MM.1S (cell line): ENCODE measurements around the gene BEAN1.

ENCODE experiments used
- DNase-seq: peaks from one replicate; pipeline ENCODE4 v3.0.0-alpha.2; 2015
- H2AFZ ChIP-seq: fragments of 300-600 bp; sonication (generic); 2 replicates; pipeline ENCODE4 v1.6.0; 2016; ENCODE audit warnings: antibody characterized with exemption, low read length
- H3F3A ChIP-seq: fragments of 300-600 bp; sonication (generic); 2 replicates; pipeline ENCODE4 v1.6.1; 2016; ENCODE audit warnings: mild to moderate bottlenecking, antibody characterized with exemption, low read length, moderate library complexity, mixed read lengths; ENCODE audit not compliant: insufficient read depth
- H3K27ac ChIP-seq: fragments of 300-600 bp; sonication (generic); 2 replicates; pipeline ENCODE4 v1.5.1; 2016; ENCODE audit warnings: mild to moderate bottlenecking, low read length
- H3K27me3 ChIP-seq: fragments of 300-600 bp; sonication (generic); replicated peaks from 2 replicates; pipeline ENCODE4 v1.6.0; 2016; ENCODE audit warnings: low read length; ENCODE audit not compliant: insufficient read depth
- H3K36me3 ChIP-seq: fragments of 300-600 bp; sonication (generic); replicated peaks from 2 replicates; pipeline ENCODE4 v1.6.1; 2016; ENCODE audit warnings: mild to moderate bottlenecking, low read length, mixed read lengths; ENCODE audit not compliant: insufficient read depth
- H3K4me1 ChIP-seq: fragments of 300-600 bp; sonication (generic); 2 replicates; pipeline ENCODE4 v1.6.1; 2016; ENCODE audit warnings: low read length, mixed read lengths
- H3K4me2 ChIP-seq: fragments of 300-600 bp; sonication (generic); 2 replicates; pipeline ENCODE4 v1.6.0; 2016; ENCODE audit warnings: low read depth, low read length
- H3K4me3 ChIP-seq: fragments of 300-600 bp; sonication (generic); 2 replicates; pipeline ENCODE4 v1.5.1; 2016; ENCODE audit warnings: low read length, mixed read lengths
- H3K79me2 ChIP-seq: fragments of 300-600 bp; sonication (generic); 2 replicates; pipeline ENCODE4 v1.6.1; 2016; ENCODE audit warnings: mixed run types, low read length, mixed read lengths
- H3K9ac ChIP-seq: fragments of 300-600 bp; sonication (generic); 2 replicates; pipeline ENCODE4 v1.6.1; 2016; ENCODE audit warnings: low read length, mixed read lengths
- H3K9me2 ChIP-seq: fragments of 300-600 bp; sonication (generic); replicated peaks from 2 replicates; pipeline ENCODE4 v1.6.1; 2016; ENCODE audit warnings: mild to moderate bottlenecking, low read length, mixed read lengths; ENCODE audit not compliant: insufficient read depth
- H3K9me3 ChIP-seq: fragments of 300-600 bp; sonication (generic); replicated peaks from 2 replicates; pipeline ENCODE4 v1.6.1; 2016; ENCODE audit warnings: mild to moderate bottlenecking, low read length, mixed read lengths; ENCODE audit not compliant: insufficient read depth
- H4K20me1 ChIP-seq: fragments of 300-600 bp; sonication (generic); 2 replicates; pipeline ENCODE4 v1.6.1; 2016; ENCODE audit warnings: mild to moderate bottlenecking, low read length, moderate library complexity, mixed read lengths; ENCODE audit not compliant: insufficient read depth
- CTCF ChIP-seq: fragments of 300-600 bp; sonication (generic); IDR thresholded peaks from 2 replicates; pipeline ENCODE4 v1.5.1; 2016; ENCODE audit warnings: antibody characterized with exemption, low read length, mixed read lengths
- EZH2 ChIP-seq: fragments of 300-600 bp; sonication (generic); optimal IDR thresholded peaks from 2 replicates; pipeline ENCODE3; 2017; ENCODE audit warnings: low read depth, mild to moderate bottlenecking, antibody characterized with exemption, low read length, mixed read lengths
- EZH2phosphoT487 ChIP-seq: fragments of 300-600 bp; sonication (generic); IDR thresholded peaks from 2 replicates; pipeline ENCODE4 v1.6.1; 2018; ENCODE audit warnings: antibody characterized with exemption, low read length

Gene BEAN1

GRCh38 chr16:66528294-66528693 is 101.2 kb downstream of the BEAN1 start:
- no peak overlapping the region for H3K9ac ChIP-seq
- no peaks in the 10 kb centered on the region for H4K20me1 ChIP-seq
- peaks cover 33% of the 10 kb centered on the region for H3K4me1 ChIP-seq
- H2AFZ ChIP-seq, result no peak overlapping the region
- no peak overlapping the region for H3K27ac ChIP-seq
- no peaks in the 10 kb centered on the region for H3K36me3 ChIP-seq
- no peaks in the 10 kb centered on the region for H3K9me2 ChIP-seq
- no peaks in the 10 kb centered on the region for H3K27me3 ChIP-seq
- DNase-seq, result no peak
- H3F3A ChIP-seq, result peaks cover 20% of the 10 kb centered on the region
- H3K4me3 ChIP-seq, result no peak overlapping the region
- H3K79me2 ChIP-seq, result no peaks in the 10 kb centered on the region
- no peaks in the 10 kb centered on the region for H3K9me3 ChIP-seq
- no peak for TF ChIP-seq EZH2phosphoT487
- TF ChIP-seq EZH2, result no peak
- no peak for TF ChIP-seq CTCF
- H3K4me2 ChIP-seq, result no peak overlapping the region

DNA sequence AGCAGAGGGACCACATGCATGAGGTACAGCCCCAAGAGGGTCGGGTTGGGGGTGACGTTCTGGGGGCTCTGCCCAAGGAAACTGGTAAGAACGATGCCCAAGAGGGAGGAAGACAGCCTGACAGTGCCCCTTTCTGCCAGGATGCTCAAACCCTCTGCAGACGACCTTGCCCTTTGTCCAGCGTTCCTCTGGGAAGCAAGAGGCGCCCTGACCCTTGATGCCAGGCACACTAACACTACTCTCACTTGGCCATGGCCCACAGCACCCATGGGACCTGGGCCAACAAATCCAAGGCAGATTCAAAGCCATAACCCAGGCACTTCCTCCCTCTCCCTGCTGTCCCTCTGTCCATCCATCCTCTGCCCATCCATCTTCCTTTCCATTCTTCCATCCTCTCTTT is 102.4 kb downstream of the BEAN1 start:
- TF ChIP-seq CTCF (no peak), EZH2 (no peak), EZH2phosphoT487 (no peak)
- H3K4me2 ChIP-seq, result no peak overlapping the region
- H3K27ac ChIP-seq, result no peak overlapping the region
- H3K36me3 ChIP-seq, result no peaks in the 10 kb centered on the region
- no peak for DNase-seq
- no peak overlapping the region for H3K4me3 ChIP-seq
- no peak overlapping the region for H3K9ac ChIP-seq
- no peaks in the 10 kb centered on the region for H3K79me2 ChIP-seq
- peaks cover 9% of the 10 kb centered on the region for H3F3A ChIP-seq
- H2AFZ ChIP-seq, result no peak overlapping the region
- no peaks in the 10 kb centered on the region for H3K9me3 ChIP-seq
- peaks cover 23% of the 10 kb centered on the region for H3K4me1 ChIP-seq
- no peaks in the 10 kb centered on the region for H3K27me3 ChIP-seq
- no peaks in the 10 kb centered on the region for H4K20me1 ChIP-seq
- H3K9me2 ChIP-seq, result no peaks in the 10 kb centered on the region
